PC-9 (cell line): ENCODE data around the gene CRISPLD2.

Experiments used
- EZH2 ChIP-seq: fragments of 200-600 bp; sonication (generic); IDR thresholded peaks from 2 replicates; pipeline ENCODE4 v1.8.0; 2017; ENCODE audit warnings: antibody characterized with exemption, low read depth
- TF ChIP-seq, protein P1 (sequence below): fragments of 200-600 bp; sonication (generic); conservative IDR thresholded peaks from 2 replicates; pipeline ENCODE4 v1.6.1; 2017; ENCODE audit warnings: mixed run types, antibody characterized with exemption, mild to moderate bottlenecking, moderate library complexity

DNA sequence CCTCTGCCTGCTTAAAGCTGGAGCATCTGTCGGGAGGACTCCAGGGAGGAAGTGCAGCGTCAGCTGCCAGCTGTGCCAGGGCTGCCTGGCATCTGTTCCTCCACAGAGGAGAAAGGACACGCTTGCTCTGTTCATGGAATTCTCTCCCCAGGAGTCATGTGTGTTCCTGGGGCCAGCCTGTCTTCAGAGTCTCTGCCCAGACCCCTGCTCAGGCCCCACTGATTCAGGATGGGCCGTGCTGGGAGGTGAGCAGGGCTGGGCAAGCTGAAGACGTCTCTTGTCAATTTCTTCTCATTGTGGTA, 24.2 kb downstream of the CRISPLD2 start:
- TF ChIP-seq, protein P1, sequence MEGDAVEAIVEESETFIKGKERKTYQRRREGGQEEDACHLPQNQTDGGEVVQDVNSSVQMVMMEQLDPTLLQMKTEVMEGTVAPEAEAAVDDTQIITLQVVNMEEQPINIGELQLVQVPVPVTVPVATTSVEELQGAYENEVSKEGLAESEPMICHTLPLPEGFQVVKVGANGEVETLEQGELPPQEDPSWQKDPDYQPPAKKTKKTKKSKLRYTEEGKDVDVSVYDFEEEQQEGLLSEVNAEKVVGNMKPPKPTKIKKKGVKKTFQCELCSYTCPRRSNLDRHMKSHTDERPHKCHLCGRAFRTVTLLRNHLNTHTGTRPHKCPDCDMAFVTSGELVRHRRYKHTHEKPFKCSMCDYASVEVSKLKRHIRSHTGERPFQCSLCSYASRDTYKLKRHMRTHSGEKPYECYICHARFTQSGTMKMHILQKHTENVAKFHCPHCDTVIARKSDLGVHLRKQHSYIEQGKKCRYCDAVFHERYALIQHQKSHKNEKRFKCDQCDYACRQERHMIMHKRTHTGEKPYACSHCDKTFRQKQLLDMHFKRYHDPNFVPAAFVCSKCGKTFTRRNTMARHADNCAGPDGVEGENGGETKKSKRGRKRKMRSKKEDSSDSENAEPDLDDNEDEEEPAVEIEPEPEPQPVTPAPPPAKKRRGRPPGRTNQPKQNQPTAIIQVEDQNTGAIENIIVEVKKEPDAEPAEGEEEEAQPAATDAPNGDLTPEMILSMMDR = no peak
- TF ChIP-seq EZH2 = no peak
